SU-DHL-6 (cell line): Measurements from ENCODE around the gene CHST15.

Experiments used
- EZH2phosphoT487 ChIP-seq: fragments of 200-600 bp; sonication (generic), shearing (Covaris generic); conservative IDR thresholded peaks from 2 replicates; pipeline ENCODE4 v1.6.1; 2018; ENCODE audit warnings: mild to moderate bottlenecking, antibody characterized with exemption, low read length, moderate library complexity, mixed read lengths
- TF ChIP-seq, protein P1 (sequence below): fragments of 200-600 bp; sonication (generic); IDR thresholded peaks from one replicate; pipeline ENCODE4 v1.5.1; 2017; ENCODE audit warnings: antibody characterized with exemption, mild to moderate bottlenecking, low read length, moderate library complexity; ENCODE audit not compliant: insufficient read depth, poor library complexity, severe bottlenecking

DNA sequence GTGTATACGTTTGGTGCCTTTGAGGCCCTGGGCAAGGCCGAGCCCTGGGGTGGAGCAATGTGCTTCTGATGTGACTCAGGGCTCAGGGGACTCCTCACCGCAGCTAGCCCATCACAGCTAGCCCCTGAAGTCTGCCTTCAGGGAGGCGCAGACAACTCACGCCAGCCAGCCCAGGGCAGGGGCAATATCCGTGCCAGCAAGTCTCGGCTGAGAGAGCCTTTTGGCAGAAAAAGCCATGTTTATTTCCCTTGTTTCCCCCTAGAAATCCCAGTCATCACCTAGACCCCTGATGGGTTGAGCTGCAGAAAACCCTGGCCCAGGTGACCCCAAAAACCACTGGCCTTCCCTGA, 90.4 kb downstream of the CHST15 start:
- TF ChIP-seq, protein P1, sequence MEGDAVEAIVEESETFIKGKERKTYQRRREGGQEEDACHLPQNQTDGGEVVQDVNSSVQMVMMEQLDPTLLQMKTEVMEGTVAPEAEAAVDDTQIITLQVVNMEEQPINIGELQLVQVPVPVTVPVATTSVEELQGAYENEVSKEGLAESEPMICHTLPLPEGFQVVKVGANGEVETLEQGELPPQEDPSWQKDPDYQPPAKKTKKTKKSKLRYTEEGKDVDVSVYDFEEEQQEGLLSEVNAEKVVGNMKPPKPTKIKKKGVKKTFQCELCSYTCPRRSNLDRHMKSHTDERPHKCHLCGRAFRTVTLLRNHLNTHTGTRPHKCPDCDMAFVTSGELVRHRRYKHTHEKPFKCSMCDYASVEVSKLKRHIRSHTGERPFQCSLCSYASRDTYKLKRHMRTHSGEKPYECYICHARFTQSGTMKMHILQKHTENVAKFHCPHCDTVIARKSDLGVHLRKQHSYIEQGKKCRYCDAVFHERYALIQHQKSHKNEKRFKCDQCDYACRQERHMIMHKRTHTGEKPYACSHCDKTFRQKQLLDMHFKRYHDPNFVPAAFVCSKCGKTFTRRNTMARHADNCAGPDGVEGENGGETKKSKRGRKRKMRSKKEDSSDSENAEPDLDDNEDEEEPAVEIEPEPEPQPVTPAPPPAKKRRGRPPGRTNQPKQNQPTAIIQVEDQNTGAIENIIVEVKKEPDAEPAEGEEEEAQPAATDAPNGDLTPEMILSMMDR = no peak
- TF ChIP-seq EZH2phosphoT487 = no peak
